ENCODE data around the gene FBL.

DNA sequence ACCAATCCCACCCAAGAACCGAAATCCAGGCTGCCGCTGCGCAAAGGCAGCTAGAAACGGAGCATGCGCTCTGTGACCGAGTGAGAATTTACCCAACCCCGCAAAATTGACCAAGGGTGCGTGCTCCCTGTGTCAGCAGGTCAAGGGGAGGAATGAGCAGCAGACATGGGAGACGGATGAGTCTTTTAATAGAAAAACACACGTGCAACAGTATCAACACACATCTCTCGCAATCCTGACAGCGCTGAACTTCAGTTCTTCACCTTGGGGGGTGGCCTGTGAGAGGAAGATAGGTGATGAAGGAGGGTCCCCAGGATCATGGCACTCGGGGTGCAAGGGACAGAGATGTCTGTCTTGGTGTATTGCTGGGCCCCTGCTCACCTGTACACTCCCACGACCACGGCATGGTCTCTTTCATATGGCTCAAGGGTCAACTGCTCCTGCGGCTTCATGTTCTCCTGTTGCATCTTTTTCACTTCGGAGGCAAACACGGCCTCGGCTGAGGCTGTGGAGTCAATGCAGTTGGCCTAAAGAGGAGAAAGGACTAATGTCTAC, 11.8 kb downstream of the FBL start:
- TF ChIP-seq ZNF423 (CRISPR knock-in tag; IDR thresholded peaks at IDR 0.05) (no peak), NR2C2 (CRISPR knock-in tag; IDR thresholded peaks at IDR 0.05) (no peak), ZNF263 (CRISPR knock-in tag; IDR thresholded peaks at IDR 0.05; ENCODE audit: low read depth) (no peak), ZNF317 (CRISPR knock-in tag; IDR thresholded peaks at IDR 0.05; ENCODE audit: borderline replicate concordance, low read depth) (no peak), TEAD4 (CRISPR knock-in tag; IDR thresholded peaks at IDR 0.05) (no peak), JUN (CRISPR knock-in tag; IDR thresholded peaks at IDR 0.05) (no peak), TCF7 (CRISPR knock-in tag; IDR thresholded peaks at IDR 0.05; ENCODE audit: low read depth) (no peak)
- TF ChIP-seq, protein P1, sequence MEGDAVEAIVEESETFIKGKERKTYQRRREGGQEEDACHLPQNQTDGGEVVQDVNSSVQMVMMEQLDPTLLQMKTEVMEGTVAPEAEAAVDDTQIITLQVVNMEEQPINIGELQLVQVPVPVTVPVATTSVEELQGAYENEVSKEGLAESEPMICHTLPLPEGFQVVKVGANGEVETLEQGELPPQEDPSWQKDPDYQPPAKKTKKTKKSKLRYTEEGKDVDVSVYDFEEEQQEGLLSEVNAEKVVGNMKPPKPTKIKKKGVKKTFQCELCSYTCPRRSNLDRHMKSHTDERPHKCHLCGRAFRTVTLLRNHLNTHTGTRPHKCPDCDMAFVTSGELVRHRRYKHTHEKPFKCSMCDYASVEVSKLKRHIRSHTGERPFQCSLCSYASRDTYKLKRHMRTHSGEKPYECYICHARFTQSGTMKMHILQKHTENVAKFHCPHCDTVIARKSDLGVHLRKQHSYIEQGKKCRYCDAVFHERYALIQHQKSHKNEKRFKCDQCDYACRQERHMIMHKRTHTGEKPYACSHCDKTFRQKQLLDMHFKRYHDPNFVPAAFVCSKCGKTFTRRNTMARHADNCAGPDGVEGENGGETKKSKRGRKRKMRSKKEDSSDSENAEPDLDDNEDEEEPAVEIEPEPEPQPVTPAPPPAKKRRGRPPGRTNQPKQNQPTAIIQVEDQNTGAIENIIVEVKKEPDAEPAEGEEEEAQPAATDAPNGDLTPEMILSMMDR (IDR thresholded peaks at IDR 0.05), result no peak
- TF ChIP-seq, protein P2, sequence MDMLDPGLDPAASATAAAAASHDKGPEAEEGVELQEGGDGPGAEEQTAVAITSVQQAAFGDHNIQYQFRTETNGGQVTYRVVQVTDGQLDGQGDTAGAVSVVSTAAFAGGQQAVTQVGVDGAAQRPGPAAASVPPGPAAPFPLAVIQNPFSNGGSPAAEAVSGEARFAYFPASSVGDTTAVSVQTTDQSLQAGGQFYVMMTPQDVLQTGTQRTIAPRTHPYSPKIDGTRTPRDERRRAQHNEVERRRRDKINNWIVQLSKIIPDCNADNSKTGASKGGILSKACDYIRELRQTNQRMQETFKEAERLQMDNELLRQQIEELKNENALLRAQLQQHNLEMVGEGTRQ (CRISPR knock-in tag; IDR thresholded peaks at IDR 0.05), result no peak
- TF ChIP-seq, protein P3, sequence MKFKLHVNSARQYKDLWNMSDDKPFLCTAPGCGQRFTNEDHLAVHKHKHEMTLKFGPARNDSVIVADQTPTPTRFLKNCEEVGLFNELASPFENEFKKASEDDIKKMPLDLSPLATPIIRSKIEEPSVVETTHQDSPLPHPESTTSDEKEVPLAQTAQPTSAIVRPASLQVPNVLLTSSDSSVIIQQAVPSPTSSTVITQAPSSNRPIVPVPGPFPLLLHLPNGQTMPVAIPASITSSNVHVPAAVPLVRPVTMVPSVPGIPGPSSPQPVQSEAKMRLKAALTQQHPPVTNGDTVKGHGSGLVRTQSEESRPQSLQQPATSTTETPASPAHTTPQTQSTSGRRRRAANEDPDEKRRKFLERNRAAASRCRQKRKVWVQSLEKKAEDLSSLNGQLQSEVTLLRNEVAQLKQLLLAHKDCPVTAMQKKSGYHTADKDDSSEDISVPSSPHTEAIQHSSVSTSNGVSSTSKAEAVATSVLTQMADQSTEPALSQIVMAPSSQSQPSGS (CRISPR knock-in tag; IDR thresholded peaks at IDR 0.05; ENCODE audit: borderline replicate concordance, low read depth), result no peak
- TF ChIP-seq, protein P4, sequence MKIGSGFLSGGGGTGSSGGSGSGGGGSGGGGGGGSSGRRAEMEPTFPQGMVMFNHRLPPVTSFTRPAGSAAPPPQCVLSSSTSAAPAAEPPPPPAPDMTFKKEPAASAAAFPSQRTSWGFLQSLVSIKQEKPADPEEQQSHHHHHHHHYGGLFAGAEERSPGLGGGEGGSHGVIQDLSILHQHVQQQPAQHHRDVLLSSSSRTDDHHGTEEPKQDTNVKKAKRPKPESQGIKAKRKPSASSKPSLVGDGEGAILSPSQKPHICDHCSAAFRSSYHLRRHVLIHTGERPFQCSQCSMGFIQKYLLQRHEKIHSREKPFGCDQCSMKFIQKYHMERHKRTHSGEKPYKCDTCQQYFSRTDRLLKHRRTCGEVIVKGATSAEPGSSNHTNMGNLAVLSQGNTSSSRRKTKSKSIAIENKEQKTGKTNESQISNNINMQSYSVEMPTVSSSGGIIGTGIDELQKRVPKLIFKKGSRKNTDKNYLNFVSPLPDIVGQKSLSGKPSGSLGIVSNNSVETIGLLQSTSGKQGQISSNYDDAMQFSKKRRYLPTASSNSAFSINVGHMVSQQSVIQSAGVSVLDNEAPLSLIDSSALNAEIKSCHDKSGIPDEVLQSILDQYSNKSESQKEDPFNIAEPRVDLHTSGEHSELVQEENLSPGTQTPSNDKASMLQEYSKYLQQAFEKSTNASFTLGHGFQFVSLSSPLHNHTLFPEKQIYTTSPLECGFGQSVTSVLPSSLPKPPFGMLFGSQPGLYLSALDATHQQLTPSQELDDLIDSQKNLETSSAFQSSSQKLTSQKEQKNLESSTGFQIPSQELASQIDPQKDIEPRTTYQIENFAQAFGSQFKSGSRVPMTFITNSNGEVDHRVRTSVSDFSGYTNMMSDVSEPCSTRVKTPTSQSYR (CRISPR knock-in tag; IDR thresholded peaks at IDR 0.05), result no peak
